Gastroesophageal sphincter (tissue), 4 donors: ENCODE data around the gene CAPN10. TPM values are rescaled to one million over a fixed set of nuclear protein-coding genes. Genes with fewer than 3 reads are reported as not detected.

Source experiments
- ATAC-seq: fragments of 150-250 bp; one replicate; pipeline ENCODE4 v1.9.1; 2016; ENCODE audit warnings: mild to moderate bottlenecking, moderate library complexity
- H3K27ac ChIP-seq, 4 donors: fragments of 200-600 bp; sonication (generic) in 3 of 4; 1 replicate in 3 of 4; 2 replicates in 1 of 4; pipeline ENCODE4 v1.5.1; 2016 to 2019
- H3K27me3 ChIP-seq: fragments of 200-600 bp; sonication (generic); one replicate; pipeline ENCODE4 v1.5.1; 2019
- H3K36me3 ChIP-seq, 2 donors: fragments of 200-600 bp; sonication (generic); one replicate each; pipeline ENCODE4 v1.5.1; 2019; ENCODE audit warnings: control low read depth in 1 of 2
- H3K4me1 ChIP-seq, 3 donors: fragments of 200-600 bp; sonication (generic); 1 replicate in 2 of 3; 2 replicates in 1 of 3; pipeline ENCODE4 v1.5.1; 2016 to 2019; ENCODE audit warnings: control low read depth in 2 of 3
- H3K4me3 ChIP-seq, 2 donors: fragments of 200-600 bp; sonication (generic); one replicate each; pipeline ENCODE4 v1.5.1; 2019; ENCODE audit warnings: mild to moderate bottlenecking in 1 of 2, moderate library complexity in 1 of 2
- H3K9me3 ChIP-seq, 3 donors: fragments of 200-600 bp; sonication (generic); one replicate each; pipeline ENCODE4 v1.5.1; 2017 to 2019; ENCODE audit warnings: control low read depth in 2 of 3
- CTCF ChIP-seq, 4 experiments: fragments of 200-600 bp in 2 of 4; fragments of 450-650 bp in 2 of 4; sonication (generic) in 1 of 4; IDR thresholded peaks; one replicate each; pipeline ENCODE4 v1.5.1; 2017 to 2019; ENCODE audit warnings: antibody characterized with exemption in 4 of 4, mild to moderate bottlenecking in 2 of 4, moderate library complexity in 2 of 4
- EP300 ChIP-seq: sonication (generic); formaldehyde crosslinking; IDR thresholded peaks from one replicate; pipeline ENCODE4 v1.6.1; 2017; ENCODE audit warnings: antibody characterized with exemption, mild to moderate bottlenecking
- POLR2A ChIP-seq, 2 donors: fragments of 450-650 bp; IDR thresholded peaks; one replicate each; pipeline ENCODE4 v1.6.1; 2017; ENCODE audit warnings: antibody characterized with exemption in 2 of 2, mild to moderate bottlenecking in 2 of 2, moderate library complexity in 1 of 2
- POLR2AphosphoS5 ChIP-seq: sonication (generic); formaldehyde crosslinking; IDR thresholded peaks from one replicate; pipeline ENCODE4 v1.6.1; 2017; ENCODE audit warnings: antibody characterized with exemption
- WGBS, 2 donors: methylation state at CpG; one replicate each; pipeline ENCODE4 v1.1.5; 2018; ENCODE audit warnings: low coverage in 1 of 2; 5-methylcytosine and 5-hydroxymethylcytosine counted together
- total RNA-seq, 4 donors: library from RNA; depleted of rRNA; stranded (reverse); fragments of >200 nt; gene quantifications; one replicate each; pipeline ENCODE4 v1.1.0, GENCODE V29; 2016

CAPN10 gene
- total RNA-seq, 4 donors from 2014 or later, result 19.2 to 34.7 (median 23.2) TPM

- WGBS, 2 donors, result 76 to 81% methylated on average over 4 of the region's 4 CpGs
- no peak overlapping the region for H3K27ac ChIP-seq
- no peak for TF ChIP-seq POLR2AphosphoS5
- no peak for TF ChIP-seq CTCF (IDR thresholded peaks at IDR 0.05)
- TF ChIP-seq EP300, result no peak
- no peak for TF ChIP-seq POLR2A (IDR thresholded peaks at IDR 0.05)
- no peaks in the 10 kb centered on the region for H3K27me3 ChIP-seq
- no peak for ATAC-seq
- H3K4me1 ChIP-seq, result peaks cover 0 to 54% (median 27%) of the 10 kb centered on the region in 3 donors
- no peaks in the 10 kb centered on the region for H3K9me3 ChIP-seq
- peaks cover 0 to 45% of the 10 kb centered on the region in 2 donors for H3K36me3 ChIP-seq
- H3K4me3 ChIP-seq, result no peak overlapping the region
Observed at GRCh38 chr2:240588669-240589068, 2.1 kb downstream of the CAPN10 start.

GRCh38 chr2:240589375-240589774 is 2.8 kb downstream of the CAPN10 start:
- 60 to 83% methylated on average over 3 to 4 of the region's 14 CpGs for WGBS, 2 donors
- Histone ChIP-seq H3K27me3 (no peaks in the 10 kb centered on the region), H3K36me3 (peaks cover 0 to 52% of the 10 kb centered on the region in 2 donors), H3K4me3 (no peak overlapping the region), H3K27ac (no peak overlapping the region), H3K4me1 (peaks cover 0 to 54% (median 26%) of the 10 kb centered on the region in 3 donors), H3K9me3 (no peaks in the 10 kb centered on the region)
- no peak for TF ChIP-seq POLR2A (IDR thresholded peaks at IDR 0.05)
- TF ChIP-seq EP300, result no peak
- no peak for TF ChIP-seq POLR2AphosphoS5
- TF ChIP-seq CTCF (IDR thresholded peaks at IDR 0.05), result no peak
- ATAC-seq, result no peak

- Histone ChIP-seq H3K4me3 (no peak overlapping the region), H3K9me3 (no peaks in the 10 kb centered on the region), H3K27ac (no peak overlapping the region), H3K36me3 (peaks cover 0 to 57% of the 10 kb centered on the region in 2 donors), H3K4me1 (peaks cover 0 to 54% (median 20%) of the 10 kb centered on the region in 3 donors), H3K27me3 (no peaks in the 10 kb centered on the region)
- no peak for ATAC-seq
- TF ChIP-seq CTCF (IDR thresholded peaks at IDR 0.05), result no peak
- TF ChIP-seq POLR2AphosphoS5, result no peak
- TF ChIP-seq EP300, result no peak
- TF ChIP-seq POLR2A (IDR thresholded peaks at IDR 0.05), result no peak
- 70 to 82% methylated on average over 5 to 10 of the region's 16 CpGs for WGBS, 2 donors
Observed at GRCh38 chr2:240589850-240590525, 3.5 kb downstream of the CAPN10 start.

GRCh38 chr2:240590681-240591111 is 4.2 kb downstream of the CAPN10 start:
- Histone ChIP-seq H3K9me3 (no peaks in the 10 kb centered on the region), H3K36me3 (peaks cover 0 to 64% of the 10 kb centered on the region in 2 donors), H3K27ac (no peak overlapping the region), H3K4me3 (no peak overlapping the region), H3K4me1 (peaks cover 0 to 54% (median 13%) of the 10 kb centered on the region in 3 donors), H3K27me3 (no peaks in the 10 kb centered on the region)
- 96% methylated on average over 5 of the region's 21 CpGs; no CpG with 5 or more reads in 1 of the 2 donors for WGBS, 2 donors
- no peak for TF ChIP-seq POLR2A (IDR thresholded peaks at IDR 0.05)
- ATAC-seq, result no peak

- H3K9me3 ChIP-seq, result no peaks in the 10 kb centered on the region
- no peak for ATAC-seq
- peaks cover 0 to 58% (median 13%) of the 10 kb centered on the region in 3 donors for H3K4me1 ChIP-seq
- H3K27ac ChIP-seq, result no peak overlapping the region
- no peak overlapping the region for H3K4me3 ChIP-seq
- TF ChIP-seq POLR2A (IDR thresholded peaks at IDR 0.05) (no peak), POLR2AphosphoS5 (no peak), EP300 (no peak), CTCF (IDR thresholded peaks at IDR 0.05) (no peak)
- 76 to 83% methylated on average over 3 to 6 of the region's 6 CpGs for WGBS, 2 donors
- peaks cover 0 to 70% of the 10 kb centered on the region in 2 donors for H3K36me3 ChIP-seq
- no peaks in the 10 kb centered on the region for H3K27me3 ChIP-seq
Observed at GRCh38 chr2:240591226-240591625, 4.7 kb downstream of the CAPN10 start.
